Activated CD8-positive, alpha-beta memory T cell treated with anti-CD3 and anti-CD28 coated beads for 4 hours (primary cell): ENCODE results near the gene SWI5.

ENCODE experiments used
- DNase-seq, 2 donors: peaks; one replicate each; pipeline ENCODE4 v3.0.0-alpha.2; 2020; ENCODE audit warnings: low read depth in 2 of 2

SWI5 gene

GRCh38 chr9:128321343-128321742 lies 45.3 kb downstream of the SWI5 start:
- no peak for DNase-seq

GRCh38 chr9:128321879-128322403 lies 45.9 kb downstream of the SWI5 start:
- DNase-seq = no peak

- peak; percentile 85 to 89 for DNase-seq
These were observed 46.5 kb downstream of the SWI5 start, which contains the start of the genes COQ4 and TRUB2 for GRCh38 chr9:128322404-128323211. Gene COQ4, plus strand, starts transcription at chr9:128322839. Its CDS starts 20 bp downstream, at chr9:128322859. Gene TRUB2, minus strand, starts transcription at chr9:128322447. Its CDS starts 39 bp downstream, at chr9:128322408.

- DNase-seq = no peak
These were observed 47.2 kb downstream of the SWI5 start for GRCh38 chr9:128323212-128323730.

- no peak for DNase-seq
These were observed 47.7 kb downstream of the SWI5 start for GRCh38 chr9:128323791-128324190.

- no peak for DNase-seq
These were observed 48.3 kb downstream of the SWI5 start for GRCh38 chr9:128324401-128324800.

GRCh38 chr9:128325629-128326028 lies 49.6 kb downstream of the SWI5 start:
- no peak for DNase-seq

- DNase-seq = no peak
These were observed 57.4 kb downstream of the SWI5 start for GRCh38 chr9:128333451-128333869.

GRCh38 chr9:128335161-128335560 lies 59.1 kb downstream of the SWI5 start:
- DNase-seq = no peak

- DNase-seq = no peak
These were observed 59.8 kb downstream of the SWI5 start for GRCh38 chr9:128335914-128336313.

- no peak for DNase-seq
These were observed 61.9 kb downstream of the SWI5 start for GRCh38 chr9:128337936-128338335.
